ENCODE measurements around the gene MCTP2.

Gene MCTP2, protein sequence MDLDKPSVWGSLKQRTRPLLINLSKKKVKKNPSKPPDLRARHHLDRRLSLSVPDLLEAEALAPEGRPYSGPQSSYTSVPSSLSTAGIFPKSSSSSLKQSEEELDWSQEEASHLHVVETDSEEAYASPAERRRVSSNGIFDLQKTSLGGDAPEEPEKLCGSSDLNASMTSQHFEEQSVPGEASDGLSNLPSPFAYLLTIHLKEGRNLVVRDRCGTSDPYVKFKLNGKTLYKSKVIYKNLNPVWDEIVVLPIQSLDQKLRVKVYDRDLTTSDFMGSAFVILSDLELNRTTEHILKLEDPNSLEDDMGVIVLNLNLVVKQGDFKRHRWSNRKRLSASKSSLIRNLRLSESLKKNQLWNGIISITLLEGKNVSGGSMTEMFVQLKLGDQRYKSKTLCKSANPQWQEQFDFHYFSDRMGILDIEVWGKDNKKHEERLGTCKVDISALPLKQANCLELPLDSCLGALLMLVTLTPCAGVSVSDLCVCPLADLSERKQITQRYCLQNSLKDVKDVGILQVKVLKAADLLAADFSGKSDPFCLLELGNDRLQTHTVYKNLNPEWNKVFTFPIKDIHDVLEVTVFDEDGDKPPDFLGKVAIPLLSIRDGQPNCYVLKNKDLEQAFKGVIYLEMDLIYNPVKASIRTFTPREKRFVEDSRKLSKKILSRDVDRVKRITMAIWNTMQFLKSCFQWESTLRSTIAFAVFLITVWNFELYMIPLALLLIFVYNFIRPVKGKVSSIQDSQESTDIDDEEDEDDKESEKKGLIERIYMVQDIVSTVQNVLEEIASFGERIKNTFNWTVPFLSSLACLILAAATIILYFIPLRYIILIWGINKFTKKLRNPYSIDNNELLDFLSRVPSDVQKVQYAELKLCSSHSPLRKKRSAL

GRCh38 chr15:94230883-94231722, at the start of gene MCTP2:
Gene MCTP2 (plus strand): TSS chr15:94231561. CDS start chr15:94298266, 66,705 bp downstream.
- DNase-seq = peak; percentile 93

DNA sequence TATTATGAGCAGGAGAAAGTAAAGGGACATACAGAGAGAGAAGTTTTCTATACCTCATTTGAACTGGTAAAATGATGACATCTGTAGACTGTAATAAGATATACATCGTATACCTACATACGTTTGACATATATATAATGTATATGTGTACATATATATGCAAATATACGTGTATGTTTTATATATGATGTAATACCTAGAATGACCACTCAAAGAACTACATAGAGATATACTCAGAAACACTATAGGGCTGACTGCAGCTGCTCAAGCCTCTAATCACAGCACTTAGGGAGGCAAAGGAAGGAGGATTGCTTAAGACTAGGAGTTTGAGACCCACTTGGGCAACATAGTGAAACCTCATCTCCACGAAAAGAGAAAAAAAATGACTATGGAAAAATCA, 48.5 kb upstream of the MCTP2 start:
- TF ChIP-seq POLR2A (IDR thresholded peaks at IDR 0.05; ENCODE audit: low read length) (no peak), GATA1 (IDR thresholded peaks at IDR 0.05; ENCODE audit: low read depth, low read length) (no peak)

More at GRCh38 chr15:94230883-94231722, at the start of gene MCTP2:
- TF ChIP-seq POLR2A (IDR thresholded peaks at IDR 0.05; ENCODE audit: low read length) (peak; percentile 98), GATA1 (IDR thresholded peaks at IDR 0.05; ENCODE audit: low read depth, low read length) (no peak)

GRCh38 chr15:94185547-94186236, 45.7 kb upstream of the MCTP2 start:
- DNase-seq = no peak
- TF ChIP-seq POLR2A (IDR thresholded peaks at IDR 0.05; ENCODE audit: low read length) = no peak
- TF ChIP-seq GATA1 (IDR thresholded peaks at IDR 0.05; ENCODE audit: low read depth, low read length) = no peak

More for the DNA sequence above, 48.5 kb upstream of the MCTP2 start:
- DNase-seq = no peak

GRCh38 chr15:94186770-94187331, 44.5 kb upstream of the MCTP2 start:
- TF ChIP-seq POLR2A (IDR thresholded peaks at IDR 0.05; ENCODE audit: low read length) = no peak
- TF ChIP-seq GATA1 (IDR thresholded peaks at IDR 0.05; ENCODE audit: low read depth, low read length) = no peak
- no peak for DNase-seq

GRCh38 chr15:94193906-94194305, 37.5 kb upstream of the MCTP2 start:
- no peak for DNase-seq
- no peak for TF ChIP-seq POLR2A (IDR thresholded peaks at IDR 0.05; ENCODE audit: low read length)
- no peak for TF ChIP-seq GATA1 (IDR thresholded peaks at IDR 0.05; ENCODE audit: low read depth, low read length)

GRCh38 chr15:94196531-94196930, 34.8 kb upstream of the MCTP2 start:
- TF ChIP-seq POLR2A (IDR thresholded peaks at IDR 0.05; ENCODE audit: low read length) (no peak), GATA1 (IDR thresholded peaks at IDR 0.05; ENCODE audit: low read depth, low read length) (no peak)
- no peak for DNase-seq

DNA sequence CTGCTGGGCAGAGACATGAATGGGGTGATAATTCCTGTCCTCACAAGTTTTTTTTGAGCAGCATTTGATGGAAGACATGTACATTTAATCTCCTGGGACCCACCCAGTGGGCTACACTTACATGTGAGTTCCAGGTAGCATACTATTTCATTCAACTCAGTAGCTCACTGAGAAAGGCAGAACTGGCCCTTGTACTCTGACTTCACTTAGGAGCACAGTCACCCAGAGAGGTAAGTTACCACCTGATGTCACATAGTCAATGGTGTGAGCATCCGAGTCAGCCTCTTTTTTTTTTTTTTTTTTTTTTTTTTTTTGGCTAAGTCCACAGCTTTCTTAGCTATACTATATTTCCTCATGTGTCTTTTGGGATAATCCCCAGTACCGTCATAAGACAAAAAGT, 32.7 kb upstream of the MCTP2 start:
- TF ChIP-seq POLR2A (IDR thresholded peaks at IDR 0.05; ENCODE audit: low read length) = no peak
- TF ChIP-seq GATA1 (IDR thresholded peaks at IDR 0.05; ENCODE audit: low read depth, low read length) = no peak
- DNase-seq = no peak

DNA sequence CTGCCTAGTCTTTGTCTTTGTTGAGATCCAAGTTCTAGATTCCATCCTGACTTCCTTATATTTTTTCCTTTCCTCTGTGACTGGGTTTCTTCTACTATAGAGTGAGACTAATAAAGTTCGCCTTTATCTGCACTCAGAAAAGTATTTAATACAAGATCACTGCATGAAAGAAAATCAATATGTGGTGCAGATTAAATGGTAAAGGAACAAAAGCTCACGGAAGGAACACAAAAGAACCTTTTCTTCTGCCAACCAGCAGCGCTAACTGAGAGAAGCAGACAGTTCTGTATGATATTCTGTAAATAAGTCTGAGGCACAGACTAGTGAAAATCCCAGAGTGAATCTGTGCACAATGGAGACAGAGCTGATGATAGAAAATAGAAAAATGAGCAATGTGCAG, 31.6 kb upstream of the MCTP2 start:
- TF ChIP-seq POLR2A (IDR thresholded peaks at IDR 0.05; ENCODE audit: low read length) (no peak), GATA1 (IDR thresholded peaks at IDR 0.05; ENCODE audit: low read depth, low read length) (no peak)
- no peak for DNase-seq

GRCh38 chr15:94203306-94203705, 28.1 kb upstream of the MCTP2 start:
- no peak for TF ChIP-seq GATA1 (IDR thresholded peaks at IDR 0.05; ENCODE audit: low read depth, low read length)
- TF ChIP-seq POLR2A (IDR thresholded peaks at IDR 0.05; ENCODE audit: low read length) = no peak
- no peak for DNase-seq

- no peak for DNase-seq
- TF ChIP-seq POLR2A (IDR thresholded peaks at IDR 0.05; ENCODE audit: low read length) = no peak
- TF ChIP-seq GATA1 (IDR thresholded peaks at IDR 0.05; ENCODE audit: low read depth, low read length) = no peak
Measured at GRCh38 chr15:94205366-94205765, 26.0 kb upstream of the MCTP2 start.

- TF ChIP-seq GATA1 (IDR thresholded peaks at IDR 0.05; ENCODE audit: low read depth, low read length) = no peak
- peak; percentile 33 for TF ChIP-seq POLR2A (IDR thresholded peaks at IDR 0.05; ENCODE audit: low read length)
- DNase-seq = peak in 1 of 2 experiments; percentile 3
Measured at GRCh38 chr15:94206463-94207167, 24.7 kb upstream of the MCTP2 start.

DNA sequence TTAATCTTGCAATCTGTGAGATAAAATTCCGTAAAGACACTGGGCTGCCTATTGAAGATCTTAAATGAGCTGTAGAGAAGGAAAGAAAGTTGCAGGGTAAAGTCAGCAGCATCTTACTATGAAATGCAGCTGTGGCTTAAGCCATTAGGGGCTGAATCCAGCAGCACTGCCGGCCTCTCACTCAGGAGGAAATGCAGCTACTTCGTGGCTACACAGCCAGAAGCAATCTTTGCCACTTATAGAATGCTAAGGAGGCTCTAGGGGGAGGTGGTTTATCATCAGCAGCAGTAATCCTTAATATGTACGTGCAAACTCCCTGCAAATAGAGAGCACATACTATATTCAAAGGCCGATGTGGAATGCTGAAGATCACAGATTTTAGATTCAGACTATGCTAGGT, 19.1 kb upstream of the MCTP2 start:
- DNase-seq = no peak
- TF ChIP-seq POLR2A (IDR thresholded peaks at IDR 0.05; ENCODE audit: low read length) (no peak), GATA1 (IDR thresholded peaks at IDR 0.05; ENCODE audit: low read depth, low read length) (no peak)
